HG02973 (cell line): ENCODE data around the gene CLASP1.

Source experiments
- ATAC-seq: cut with Tn5 transposase; IDR thresholded peaks from one replicate; pipeline ENCODE4 v1.9.1; 2021; ENCODE audit warnings: moderate library complexity; ENCODE audit not compliant: unreplicated experiment

The CLASP1 gene

DNA sequence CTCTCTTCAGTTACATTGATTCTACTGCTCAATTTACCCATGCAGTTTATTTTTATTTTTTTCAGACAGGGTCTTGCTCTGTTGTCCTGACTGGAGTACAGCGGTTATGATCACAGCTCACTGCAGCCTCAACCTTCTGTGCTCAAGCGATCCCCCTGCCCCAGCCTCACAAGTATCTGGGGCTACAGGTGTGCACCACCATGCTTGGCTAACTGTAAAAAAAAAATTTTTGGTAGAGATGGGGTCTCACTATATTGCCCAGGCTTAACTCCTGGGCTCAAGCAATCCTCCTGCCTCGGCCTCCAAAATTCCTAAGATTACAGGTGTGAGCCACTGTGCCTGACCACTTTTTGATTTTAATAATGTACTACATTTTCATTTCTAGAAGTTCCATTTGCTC is 212.3 kb downstream of the CLASP1 start:
- no peak for ATAC-seq

DNA sequence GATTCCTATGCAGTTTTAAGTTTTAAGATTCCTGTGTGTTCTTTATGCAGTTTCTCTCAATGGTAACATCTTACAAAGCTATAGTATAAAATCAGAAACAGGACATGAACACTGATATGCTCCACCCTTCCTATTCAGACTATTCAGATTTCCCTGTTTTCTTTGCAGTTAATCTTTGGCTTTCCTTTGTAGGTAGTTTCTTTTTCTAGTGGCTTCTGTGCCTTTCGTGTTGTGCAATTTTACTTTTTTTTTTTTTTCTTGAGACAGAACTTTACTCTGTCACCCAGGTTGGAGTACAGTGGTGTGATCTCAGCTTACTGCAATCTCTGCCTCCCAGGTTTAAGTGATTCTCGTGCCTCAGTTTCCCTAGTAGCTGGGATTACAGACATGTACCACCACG is 213.5 kb downstream of the CLASP1 start:
- ATAC-seq = no peak

DNA sequence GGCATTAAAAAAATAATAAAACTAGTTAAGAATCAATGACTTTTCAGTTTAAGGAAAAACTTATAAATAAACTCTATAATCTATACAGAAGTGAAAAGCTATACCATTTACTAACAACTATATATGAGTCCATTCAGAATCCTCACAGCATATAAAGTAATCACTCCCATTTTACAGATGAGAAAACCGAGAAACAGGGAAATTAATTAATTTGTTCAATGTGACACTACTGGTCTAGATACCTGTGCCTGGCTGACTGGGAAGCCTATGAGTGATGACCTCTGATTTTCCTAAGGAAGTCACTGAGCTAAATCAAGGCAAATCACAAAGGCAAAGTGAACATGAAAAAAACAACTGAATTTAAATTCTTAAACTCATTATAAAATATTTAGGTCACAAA is 218.0 kb downstream of the CLASP1 start:
- no peak for ATAC-seq

DNA sequence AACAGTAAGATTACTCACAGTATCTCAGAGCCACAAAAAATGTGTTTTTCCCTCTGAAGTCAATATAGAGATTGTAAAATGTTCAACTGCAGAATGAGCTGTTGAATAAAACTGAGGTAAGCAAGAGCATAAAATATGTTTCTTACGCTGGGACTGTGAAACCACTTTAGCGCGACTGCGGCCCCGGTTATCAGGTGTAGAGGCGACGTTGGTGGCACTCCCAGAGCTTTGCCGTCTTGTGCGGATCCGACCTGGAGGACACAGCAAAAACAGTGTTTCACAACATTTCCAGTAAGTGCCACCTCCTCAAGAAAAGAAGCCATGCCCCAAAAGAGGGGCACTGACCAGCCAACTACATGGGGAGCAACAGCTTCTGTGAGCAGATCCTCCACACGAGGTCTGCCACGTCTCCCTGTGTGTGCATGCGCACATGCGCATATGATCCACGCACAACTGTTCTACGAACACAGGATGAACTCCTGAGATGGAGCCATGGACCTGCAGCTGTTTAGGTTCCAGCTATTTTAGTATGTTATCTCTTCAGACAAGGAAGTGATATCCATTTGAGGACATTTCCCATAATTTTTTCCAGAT is 219.2 kb downstream of the CLASP1 start:
- no peak for ATAC-seq

DNA sequence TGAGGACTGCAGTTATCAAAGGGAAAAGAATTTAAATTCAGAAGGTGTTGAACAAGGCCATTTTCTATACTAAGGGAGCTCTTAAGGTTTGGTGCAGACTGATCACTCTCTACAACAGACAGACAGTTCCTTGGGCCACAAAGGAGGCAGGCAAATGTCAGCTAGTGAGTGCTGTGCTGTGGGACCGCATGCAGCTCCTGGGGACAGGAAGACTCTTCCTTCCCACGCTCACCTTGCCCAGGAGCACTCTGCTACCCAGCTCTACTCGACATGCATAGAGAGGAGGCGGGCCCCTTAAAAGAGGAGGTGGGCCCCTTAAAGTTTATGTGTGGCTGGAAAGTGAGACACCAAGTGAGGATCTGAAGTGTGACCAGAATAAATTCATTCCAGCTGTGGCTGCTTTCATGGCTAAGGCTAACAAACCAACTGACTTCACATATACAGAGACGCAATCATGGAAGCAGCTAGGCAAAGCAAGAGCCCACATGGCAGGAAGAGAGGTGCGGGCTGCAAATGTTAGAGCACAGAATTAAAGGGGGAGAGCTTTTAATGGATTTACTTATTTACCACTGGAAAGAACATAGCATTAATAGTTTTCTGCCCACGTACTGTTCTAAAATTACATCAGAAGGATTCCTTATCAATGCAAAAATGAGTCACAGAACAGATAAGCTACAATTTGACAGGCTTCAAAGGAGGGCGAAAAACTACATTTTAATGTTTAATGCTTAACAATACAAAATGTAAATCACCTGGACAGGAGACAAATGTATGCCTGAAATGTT is 220.0 kb downstream of the CLASP1 start:
- no peak for ATAC-seq

DNA sequence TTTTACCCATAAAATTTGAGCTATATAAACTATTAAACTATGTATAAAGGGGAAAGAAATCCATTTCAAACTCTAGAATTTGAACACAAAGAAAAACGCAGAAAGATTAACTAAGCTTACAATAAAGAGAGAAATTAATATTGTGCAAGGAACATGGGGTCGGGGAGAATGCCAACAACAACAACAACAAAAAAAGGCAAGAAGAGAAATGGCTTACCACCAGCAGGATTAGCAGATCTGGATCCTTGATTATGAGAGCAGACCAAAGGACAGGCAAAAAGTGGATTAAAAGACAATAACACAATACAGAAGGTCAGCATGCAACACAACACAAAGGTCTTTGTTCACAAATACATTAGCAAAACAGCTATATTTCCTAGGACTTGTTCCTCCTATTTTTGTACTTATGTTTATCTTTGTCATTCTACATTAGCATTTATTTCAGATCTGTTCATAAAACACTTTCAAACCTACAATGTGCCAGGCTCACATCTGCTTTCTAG is 222.0 kb downstream of the CLASP1 start:
- ATAC-seq = no peak

DNA sequence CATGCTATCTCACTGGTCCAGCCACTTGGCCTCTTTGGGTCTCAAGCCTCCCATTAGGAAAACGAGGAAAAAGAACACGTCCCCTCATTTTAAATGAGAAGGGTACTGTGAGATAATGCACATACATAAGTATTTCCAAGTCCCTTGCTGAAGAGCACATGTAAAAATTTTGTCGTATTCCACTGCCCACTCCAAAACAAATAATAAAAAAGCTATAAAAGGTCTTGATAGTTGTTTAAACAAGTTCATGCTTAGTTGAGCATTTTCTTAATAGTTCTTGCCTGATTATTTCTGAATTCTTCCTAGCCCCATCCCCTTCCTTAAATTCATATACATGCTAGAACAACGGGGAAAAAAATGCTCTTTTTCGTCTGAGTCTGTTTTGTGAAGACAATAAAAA is 228.8 kb downstream of the CLASP1 start:
- ATAC-seq = no peak

DNA sequence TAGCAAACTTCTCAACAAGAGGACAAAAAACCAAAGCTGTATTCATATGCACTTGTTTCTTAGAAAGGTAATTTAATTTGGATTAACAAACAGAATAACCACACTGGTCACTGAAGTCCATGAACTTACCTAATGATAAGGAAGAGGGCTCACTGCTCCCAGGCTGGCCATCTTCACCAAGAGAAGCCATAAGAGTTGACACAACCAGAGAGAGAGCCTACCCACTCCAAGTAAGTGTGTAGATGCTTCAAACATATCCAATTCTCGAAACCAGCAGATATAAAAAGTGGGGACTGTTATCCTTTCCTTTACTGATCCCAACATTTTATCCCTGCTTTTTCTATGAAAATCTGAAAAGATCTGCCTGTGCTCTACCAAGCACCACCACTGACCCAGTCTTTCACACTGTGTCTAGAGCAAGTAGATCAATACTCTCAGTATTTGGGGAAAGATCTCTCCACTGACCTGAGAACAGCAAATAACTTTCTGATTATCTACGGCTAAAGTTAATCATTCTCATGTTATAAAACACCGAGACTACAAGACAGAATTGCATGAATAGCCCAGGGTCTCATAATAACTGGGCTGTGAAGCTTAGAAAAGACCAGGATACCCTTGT is 230.1 kb downstream of the CLASP1 start:
- no peak for ATAC-seq

DNA sequence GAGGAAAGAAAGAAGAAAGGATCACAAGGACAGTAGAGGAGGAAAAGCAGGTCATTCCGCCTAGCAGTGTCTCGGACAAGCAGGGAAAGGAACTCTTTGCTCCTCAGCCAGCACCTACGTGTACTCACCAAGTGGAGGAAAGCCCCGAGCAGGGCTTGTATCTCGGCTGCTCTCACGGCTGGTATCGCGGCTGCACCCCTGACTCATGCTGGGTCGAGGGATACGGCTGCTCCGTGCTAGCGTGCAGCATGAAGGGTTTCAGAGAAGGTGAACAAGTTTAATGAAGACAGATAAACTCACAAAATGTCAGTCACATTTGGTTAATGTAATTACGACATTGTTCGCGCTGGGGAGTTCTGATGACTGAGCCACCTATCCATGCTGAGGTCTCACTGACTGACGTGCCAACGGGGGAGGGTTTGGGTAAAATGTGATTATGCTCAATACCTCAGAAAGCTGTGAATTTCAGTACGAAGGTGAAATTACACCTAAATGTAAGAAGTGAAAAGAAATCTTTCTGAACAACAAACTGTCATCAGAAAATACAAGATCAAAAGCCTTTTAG is 230.7 kb downstream of the CLASP1 start:
- ATAC-seq = no peak

DNA sequence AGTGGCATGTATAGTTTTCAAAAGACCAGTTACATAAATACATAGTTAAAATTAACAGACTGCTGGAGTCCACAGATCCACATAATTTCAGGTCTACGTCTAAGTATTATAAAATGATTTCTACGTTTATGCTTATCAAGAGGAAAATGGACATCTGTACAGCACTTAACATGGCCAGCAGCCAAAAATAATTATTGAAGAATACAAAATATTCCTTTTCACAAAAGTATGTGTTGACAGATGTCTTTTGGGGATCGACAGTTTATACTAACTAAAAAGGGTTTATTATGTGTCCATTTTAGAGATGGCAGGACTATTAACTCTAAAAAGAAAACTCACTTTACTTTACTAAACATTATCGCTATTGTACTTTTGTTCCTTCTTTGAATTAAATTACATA is 231.4 kb downstream of the CLASP1 start:
- ATAC-seq = no peak

DNA sequence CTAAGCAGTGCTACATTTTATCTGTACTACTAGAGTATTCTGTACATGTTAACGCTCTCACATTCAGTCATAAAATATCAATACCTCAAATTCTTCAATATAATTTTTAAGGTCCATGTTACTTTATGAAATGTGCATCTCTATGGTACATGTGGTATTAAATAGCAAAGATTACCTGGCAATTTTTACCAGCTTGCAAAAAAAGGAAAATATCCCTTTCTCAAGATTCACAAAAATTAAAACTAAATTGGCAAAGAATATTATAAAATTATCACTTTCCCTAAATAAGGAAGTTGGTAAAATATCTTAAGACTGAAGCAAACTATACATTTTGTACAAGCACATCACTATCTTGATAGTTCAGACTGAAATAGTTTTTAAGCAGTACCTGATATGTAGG is 233.5 kb downstream of the CLASP1 start:
- ATAC-seq = no peak

DNA sequence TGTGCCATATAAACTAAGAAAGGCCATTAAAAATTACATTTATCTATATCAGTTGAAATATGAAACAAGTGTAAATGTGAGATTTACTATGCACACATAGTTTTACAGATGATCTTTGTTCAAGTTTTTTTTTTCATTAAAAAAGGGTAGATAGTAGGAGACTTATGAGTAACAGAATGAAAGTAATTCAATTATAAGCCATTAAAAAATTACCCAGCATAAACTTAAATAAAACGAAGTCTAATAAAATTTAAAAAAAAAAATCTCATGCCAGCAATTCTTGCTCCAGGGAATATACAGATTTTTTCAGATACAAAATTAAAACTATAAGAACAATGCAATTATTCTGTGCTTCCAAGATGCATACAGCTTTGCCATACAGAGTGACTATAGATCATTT is 236.9 kb downstream of the CLASP1 start:
- no peak for ATAC-seq

DNA sequence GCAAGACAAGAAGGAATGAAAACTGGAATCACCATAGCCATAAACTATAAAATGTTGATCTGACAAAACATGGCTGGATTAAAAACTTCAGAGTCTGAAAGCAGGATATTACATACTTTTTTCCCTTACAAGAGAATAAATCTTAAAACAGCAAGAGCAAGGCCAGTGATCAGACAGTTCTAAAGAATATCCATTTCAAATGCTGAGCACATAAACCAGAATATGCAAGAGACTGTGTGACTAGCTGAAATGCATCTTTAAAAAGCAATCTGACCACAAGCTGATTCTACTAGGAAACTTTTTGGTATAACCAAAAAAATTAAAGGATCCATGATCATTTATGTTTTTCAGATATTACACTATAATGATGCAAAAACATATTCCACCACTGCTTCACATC is 239.3 kb downstream of the CLASP1 start:
- no peak for ATAC-seq

DNA sequence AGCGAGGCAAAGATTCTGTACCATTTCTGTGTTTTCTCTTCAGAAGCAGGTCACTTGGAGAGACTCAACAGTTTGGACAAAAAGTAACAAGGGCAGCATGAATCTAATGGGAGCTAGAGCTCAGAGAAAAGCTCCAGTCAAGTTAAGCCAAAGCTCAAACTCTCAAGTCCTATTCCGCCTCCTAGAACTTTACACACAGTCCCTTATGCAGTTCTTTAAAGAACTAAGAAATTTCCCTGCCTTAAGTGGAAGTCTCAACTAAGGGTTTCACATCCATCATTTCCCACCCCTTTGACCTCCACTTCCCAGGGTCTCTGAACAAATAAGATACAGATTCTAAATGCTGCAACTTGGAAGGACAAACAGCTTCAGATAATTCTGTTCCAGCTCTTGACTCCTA is 239.9 kb downstream of the CLASP1 start:
- ATAC-seq = no peak

DNA sequence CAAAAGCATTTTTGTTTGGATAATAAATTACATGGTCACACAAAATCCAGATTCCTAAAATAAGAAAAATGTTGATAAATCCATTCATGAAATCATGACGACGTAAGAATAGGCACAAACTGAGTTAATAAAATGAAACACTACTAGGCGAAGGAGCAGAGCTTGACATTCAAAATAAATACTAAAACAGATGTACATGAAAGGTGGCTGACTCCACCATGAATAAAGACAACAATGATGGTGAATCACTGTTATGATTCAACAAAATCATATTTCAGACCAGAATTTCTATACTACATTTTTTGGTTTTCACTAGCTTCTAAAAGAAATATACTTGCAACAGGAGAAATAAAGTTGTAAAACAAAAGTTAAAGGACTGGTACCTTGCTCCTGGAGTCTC is 240.6 kb downstream of the CLASP1 start:
- ATAC-seq = no peak

DNA sequence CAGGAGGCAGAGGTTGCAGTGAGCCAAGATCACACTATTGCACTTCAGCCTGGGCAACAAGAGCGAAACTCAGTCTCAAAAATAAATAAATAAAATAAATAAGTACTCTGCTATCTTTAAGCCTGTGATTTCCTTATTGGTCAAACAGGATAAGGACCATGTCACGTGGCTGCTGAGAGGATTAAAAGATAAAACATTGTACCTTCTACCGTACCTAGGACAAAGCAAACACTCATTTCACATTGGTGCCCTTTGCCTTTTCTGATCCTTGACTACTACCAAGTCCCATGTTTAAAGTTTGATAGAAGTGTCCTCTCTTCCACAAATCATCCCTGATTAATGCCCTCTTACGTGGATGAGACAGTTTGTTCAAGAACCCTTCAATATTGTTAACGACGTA is 244.0 kb downstream of the CLASP1 start:
- ATAC-seq = no peak

DNA sequence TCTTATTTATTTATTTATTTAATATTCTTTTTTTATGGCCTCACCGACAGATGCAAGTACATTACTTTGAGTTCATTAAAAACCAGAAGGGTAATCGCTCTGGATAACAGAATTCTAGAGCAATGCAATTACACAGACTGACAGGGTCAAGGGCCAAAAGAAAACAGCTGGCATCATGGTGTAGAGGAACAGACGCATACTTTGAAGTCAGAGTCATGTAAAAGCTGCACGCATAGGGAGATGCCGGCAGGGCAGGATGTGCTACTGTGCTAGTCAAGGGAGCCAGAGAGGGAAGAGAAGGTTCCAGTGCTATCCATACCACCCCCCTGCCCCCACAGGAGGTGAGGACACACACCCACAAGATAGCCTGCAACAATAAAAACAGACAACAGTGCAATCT is 249.1 kb downstream of the CLASP1 start:
- ATAC-seq = no peak

DNA sequence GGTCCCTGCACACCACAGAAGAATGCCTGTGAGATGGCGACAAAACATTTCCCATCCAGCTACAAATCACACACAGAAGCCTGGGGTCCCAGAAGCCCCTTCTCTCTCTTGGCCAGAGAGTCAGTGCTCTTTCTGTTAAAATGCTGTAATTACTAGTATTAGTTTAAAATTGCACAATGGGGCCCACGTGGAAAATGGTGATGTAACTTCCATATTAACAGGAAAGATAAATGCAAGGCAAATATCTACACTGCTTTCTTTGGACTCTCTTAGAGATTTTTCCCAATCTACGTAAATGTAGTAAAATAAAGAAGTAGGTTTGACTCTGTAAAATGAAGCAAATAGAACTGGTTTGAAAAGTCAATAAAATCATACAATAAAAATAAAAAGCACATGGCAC is 250.4 kb downstream of the CLASP1 start:
- no peak for ATAC-seq

DNA sequence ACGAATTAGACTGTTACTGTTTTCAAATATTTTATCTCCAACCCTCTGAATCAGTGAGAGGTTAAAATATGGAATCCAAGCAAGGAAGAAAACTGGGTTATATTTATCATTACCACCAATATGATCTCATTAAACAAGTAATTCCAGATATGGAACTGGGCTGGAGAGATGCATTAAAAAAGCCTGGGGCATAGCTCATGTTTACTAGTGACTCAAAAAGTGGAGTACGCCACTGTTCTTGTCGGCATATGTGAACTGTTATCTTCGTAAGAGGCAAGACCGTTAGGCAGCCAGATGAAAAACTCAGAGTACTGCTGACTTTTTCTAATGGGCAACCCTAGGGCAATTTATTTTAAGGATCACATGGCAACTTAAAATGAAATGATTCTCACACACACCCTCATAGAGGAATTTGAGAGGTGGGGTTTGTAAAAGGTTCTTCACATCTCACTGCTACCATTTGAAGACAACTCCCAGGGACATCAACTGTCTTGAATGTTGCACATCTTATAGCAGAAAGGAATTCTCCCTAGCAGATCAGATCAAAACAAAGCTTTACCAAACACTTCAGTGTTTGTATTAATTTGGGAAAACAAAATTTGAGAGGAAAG is 259.1 kb downstream of the CLASP1 start:
- ATAC-seq = no peak

DNA sequence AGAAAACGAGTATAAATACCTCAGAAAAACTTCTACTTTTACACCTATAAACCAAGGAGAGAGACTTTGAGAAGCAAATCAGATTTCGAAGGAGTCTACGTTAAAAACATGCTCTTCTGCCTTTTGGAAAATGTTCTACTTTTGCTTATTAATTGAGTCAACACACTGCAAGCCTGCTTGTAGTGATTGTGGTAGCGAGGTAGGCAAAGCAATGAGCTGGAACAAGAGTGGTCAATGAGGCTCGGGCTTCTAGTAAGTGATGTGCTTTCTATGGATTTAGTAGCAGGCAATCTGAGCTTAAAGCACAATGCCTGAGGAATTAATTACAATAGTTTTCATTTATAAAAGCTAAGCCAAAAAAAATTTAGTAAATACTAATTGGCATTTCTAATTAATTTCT is 260.9 kb downstream of the CLASP1 start:
- no peak for ATAC-seq

DNA sequence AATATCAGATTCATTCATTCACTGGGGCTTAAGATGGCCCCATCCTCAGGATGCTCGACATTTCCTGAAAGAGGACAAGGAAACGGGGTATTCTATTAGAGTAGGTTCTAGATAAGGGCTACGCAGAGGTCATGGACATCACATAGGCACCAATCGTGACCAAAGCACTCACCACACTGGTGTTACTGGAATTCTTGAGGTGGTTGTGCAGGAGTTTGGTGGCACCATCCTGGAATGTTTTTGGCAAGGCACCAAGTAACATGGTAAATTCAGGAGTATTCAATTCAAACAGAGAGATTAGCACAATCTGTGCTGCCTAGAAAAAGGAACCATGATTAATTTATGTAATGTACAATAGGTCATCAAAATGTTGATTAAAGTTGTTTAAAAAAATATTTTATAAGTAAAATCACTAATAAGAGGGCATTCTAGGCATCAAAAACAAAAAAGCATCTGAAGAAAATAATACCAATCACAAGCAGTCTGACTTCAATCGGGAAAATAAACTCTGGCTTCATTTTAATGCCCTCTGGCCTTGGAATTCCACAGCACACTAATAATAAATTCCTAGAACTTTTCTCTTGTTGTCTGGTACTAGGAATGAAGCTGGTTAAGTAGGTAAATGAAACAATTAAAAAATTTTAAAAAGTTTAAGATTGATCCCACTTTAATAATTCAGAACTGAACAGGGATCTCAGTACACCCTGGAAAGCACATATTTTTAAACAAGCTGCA is 261.5 kb downstream of the CLASP1 start:
- ATAC-seq = no peak
